CD4-positive, alpha-beta T cell treated with Interleukin-15 for 4 hours (primary cell): ENCODE measurements around the gene RTP3.

Experiments used
- DNase-seq: peaks from one replicate; pipeline ENCODE4 v3.0.0-alpha.2; 2020; ENCODE audit warnings: low spot score

The RTP3 gene

GRCh38 chr3:46497556-46498265 is at the start of gene RTP3:
RTP3 (plus strand) TSS chr3:46497976; CDS start chr3:46498063, 87 bp downstream.
- DNase-seq = no peak

- DNase-seq = no peak
Observed at GRCh38 chr3:46448721-46449120, 49.1 kb upstream of the RTP3 start.

DNA sequence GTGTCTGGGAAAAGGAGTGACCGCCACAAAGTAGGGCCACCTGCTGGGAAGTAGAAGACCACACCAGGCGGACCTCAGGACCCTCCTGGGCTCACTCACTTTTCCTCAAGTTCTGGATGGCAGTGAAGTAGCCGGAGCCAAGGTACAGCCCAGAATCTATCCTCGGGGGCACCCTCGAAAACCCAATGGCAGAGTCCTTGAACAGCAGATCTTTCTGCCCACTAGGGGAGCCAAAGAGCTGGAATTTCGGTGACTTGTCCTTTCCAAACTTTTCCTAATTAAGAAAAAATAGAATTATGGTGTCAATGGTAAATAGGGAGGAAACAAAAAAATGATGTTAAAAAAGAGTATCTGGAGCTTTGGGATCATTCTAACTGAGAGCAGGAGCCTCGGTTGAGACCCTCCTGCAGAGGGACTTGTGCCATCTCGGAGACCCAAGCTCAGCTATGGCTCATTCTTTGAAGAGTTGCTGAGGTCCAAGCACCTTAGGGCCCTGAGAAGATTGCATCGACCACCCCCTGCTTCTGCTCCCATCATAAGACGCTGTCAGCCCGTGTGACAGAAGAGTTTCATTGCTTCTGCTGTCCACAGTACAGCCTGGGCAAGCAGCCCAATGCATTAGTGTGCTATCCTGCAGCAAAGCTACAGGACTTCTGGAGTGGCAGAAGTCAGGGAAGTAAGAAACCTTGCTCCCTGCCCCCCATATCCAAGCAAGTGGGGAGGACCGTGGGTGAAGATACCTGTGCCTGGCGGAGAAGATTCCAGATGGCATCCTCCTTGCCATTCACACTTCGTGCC is 47.8 kb upstream of the RTP3 start:
- no peak for DNase-seq

DNA sequence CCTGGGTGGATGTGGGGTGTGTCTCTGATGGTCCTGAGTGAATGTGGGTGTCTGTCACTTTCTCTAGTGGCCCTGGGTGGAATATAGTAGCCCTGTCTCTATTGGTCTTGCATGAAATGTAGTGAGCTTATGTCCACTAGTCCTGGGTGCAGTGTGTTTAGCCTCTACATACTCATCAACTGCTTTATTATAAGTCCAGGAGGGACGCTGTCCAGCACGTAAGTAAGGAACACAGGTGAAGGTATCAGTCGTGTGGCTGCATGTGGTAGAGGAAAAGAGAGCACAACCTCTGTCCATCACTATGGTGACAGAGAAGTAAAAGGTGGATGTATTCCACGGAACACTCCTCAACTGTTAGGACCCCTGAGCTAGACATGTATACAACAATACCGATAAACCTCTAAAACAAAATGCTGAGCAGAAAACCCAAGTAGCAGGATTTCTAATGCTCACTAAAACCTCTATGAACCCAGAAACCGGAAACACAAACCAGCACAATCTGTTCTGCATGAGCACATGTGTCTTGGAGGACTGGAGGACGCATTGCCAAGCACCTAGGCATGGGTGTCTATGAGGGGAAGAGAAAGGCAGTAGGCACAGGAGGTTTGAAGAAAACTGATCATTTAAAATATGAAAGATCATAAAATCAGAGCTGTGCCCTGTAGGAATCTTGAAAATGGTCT is 44.1 kb upstream of the RTP3 start:
- DNase-seq = no peak

GRCh38 chr3:46454209-46454595 is 43.6 kb upstream of the RTP3 start:
- DNase-seq = no peak

GRCh38 chr3:46454606-46455005 is 43.2 kb upstream of the RTP3 start:
- DNase-seq = no peak

DNA sequence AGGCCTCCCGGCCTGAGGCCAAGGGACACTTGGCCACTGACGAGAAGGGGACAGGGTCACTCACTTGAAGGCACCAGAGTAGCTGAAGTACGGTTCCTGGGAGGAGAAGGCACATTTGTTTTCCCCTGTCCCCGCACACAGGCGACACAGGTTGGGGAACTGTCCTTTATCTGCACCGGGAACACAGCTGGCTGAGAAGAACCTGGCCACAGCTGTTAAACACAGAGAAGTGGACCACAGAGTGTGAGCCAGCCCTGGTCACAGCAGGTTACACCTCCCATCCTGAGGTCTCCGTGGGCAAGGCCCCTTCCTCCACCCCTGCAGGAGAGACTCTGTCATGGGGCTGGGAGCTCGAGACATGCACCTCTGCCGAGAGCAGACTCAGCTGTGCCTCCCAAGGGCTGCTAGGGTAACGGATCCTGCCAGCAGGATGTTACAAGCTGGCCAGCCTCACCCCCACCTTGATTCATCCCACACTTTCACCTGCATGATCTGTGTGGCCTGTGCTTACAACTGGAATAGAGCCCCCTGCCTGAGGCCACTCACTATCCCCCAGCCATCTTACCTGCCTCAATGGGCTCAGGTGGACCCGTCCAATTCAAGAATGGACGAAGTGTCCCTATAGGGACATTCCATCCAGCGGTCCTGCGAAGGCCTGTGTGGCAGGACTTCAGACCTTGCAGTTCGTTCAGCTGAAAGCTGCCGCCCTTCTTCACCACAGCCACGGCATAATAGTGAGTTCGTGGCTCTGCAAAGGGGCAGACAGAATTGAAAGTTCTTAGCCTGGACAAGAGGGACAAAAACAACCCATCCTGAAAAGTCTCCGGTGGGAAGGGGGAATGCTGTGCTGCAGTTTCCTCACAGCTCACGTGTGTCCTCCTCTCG is 42.3 kb upstream of the RTP3 start:
- no peak for DNase-seq

DNA sequence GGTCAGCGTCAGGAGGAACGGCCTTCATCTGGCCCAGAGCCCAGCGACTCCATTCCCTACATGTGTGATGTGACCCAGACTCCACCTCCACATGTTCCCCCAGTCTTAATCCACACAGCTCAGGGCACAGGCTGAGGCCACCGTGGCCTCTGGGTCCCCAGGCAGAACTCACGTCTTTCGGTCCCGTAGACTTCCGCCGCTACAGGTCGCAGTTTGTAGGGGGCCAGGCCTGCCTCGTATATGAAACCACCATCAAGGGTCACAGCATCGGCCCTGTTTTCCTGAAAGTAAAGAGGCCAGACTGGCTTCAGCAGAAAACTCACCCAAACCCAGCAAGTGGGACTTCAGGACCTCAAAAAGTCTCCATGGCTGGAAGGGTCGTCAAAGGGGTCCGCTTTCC is 41.7 kb upstream of the RTP3 start:
- no peak for DNase-seq

DNA sequence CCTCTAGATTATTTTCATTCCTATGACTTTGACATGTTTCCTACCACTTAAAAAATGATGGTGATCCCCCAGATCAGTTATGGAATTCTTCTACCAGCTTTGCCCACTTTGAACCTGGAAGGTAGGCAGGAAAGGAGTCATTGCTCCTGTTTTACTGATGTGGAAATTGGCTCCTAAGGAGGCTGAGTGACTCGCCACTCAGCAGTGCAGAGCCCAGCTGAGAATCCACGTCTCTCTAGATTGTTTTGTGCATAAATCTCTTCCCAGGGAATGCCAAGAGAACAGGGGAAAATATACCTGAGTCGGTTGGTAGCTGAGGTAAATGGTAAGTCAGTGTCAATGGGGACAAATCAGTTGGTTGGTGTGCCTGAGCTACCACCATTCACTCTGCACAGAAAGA is 37.7 kb upstream of the RTP3 start:
- DNase-seq = no peak

GRCh38 chr3:46462111-46462510 is 35.7 kb upstream of the RTP3 start:
- DNase-seq = no peak

GRCh38 chr3:46462511-46462910 is 35.3 kb upstream of the RTP3 start:
- no peak for DNase-seq

- no peak for DNase-seq
Observed at GRCh38 chr3:46463120-46463867, 34.5 kb upstream of the RTP3 start.

DNA sequence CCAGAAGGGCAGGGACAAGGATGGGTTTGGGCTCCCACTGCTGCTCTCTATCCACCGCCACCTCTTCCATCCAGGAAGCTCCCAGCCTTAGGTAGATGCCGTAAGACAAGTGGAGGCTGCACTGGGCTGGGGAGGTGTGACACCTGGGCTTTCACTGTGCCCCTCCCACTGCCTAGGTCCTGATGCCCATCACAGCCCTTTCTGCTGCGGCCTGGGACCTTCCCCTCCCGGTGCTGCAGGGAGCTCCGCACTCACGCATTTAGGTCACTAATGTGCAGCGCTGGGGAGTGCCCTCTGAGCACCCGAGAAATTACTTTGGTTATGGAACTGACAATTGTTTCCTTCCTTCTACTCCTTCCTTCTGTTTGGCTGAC is 33.9 kb upstream of the RTP3 start:
- DNase-seq = no peak

- no peak for DNase-seq
Observed at GRCh38 chr3:46464326-46465195, 33.2 kb upstream of the RTP3 start, which contains the start of gene LTF. LTF (minus strand) TSS chr3:46464905; CDS start chr3:46464867, 38 bp downstream.

DNA sequence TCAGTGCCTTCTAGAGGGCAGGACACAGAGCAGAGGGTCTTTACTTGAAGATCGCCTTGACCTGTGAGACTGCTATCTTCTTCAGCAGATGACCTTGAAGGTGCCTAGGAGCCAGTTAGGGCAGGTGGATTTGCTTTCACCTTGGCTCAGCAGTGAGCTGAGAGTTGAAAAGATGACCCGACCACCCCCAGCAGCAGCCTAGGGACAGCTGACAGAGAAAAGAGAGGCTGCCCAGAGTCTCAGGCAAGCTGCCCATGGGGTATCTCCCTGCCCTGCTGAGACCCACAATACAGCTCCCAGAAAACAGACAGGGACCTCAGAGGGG is 32.6 kb upstream of the RTP3 start:
- no peak for DNase-seq

DNA sequence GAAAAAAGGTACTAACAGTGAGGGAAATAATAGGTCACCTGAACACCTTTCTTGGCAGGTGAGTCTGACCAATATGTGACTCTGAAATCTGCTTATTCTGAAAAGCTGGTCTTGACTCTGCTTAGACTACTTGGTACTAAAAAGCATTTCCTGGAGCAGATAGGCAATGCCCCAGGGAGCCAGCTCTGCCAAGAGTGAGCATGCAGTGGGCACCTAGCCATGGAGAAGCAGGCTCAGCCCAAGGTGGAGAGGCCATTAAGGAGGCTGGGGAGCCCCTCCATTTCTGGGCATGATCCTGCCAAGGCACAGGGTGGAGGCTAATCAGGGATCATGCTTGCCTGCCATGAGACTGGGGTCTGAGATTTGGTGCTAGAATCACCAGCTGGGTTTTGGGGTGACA is 31.5 kb upstream of the RTP3 start:
- DNase-seq = no peak

GRCh38 chr3:46466871-46467403 is 30.8 kb upstream of the RTP3 start:
- no peak for DNase-seq

- no peak for DNase-seq
Observed at GRCh38 chr3:46467562-46467961, 30.2 kb upstream of the RTP3 start.

DNA sequence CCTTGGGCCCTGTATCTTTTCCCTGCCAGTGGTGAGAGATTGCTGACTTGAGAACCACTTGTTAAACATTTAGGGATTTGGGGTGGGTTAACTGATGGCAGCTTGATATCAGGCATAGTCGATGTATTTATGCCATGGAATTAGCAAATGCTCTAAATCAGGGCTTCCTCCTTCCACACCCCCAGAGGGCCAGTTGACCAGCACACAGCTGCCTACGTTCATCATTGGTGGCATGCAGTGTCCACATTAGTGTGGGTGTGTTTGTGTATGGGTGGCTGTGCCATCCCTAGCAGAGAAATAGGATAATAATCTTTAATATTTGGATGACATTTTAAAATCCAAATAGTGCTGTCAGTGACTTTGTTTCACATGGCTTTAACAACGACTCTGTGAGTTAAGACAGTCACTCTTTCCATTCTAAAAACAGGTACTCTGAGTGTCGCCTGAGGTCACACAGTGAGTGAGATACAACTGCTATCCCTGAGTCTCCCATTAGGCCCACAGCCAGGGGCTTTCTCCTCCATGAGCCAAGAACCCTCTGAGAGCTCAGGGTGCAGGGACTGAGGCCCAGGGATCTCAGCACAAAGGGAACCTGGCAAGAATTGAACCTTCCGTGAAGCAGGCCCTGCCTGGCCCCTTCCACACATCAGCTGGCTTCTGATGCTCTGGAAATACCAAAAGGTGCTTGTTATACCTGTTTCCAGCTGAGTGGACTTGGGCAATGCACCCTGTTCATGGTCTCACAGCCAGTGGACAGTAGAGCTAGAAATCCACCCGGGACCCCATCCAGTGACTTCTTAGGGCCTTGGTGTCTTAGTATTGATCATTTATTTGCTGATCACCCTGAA is 28.8 kb upstream of the RTP3 start:
- no peak for DNase-seq
